ENCODE data around the gene ABCA7.

Gene ABCA7

GRCh38 chr19:1013218-1013617 lies 26.7 kb upstream of the ABCA7 start:
- peaks cover 6 to 49% of the 10 kb centered on the region in 2 donors for H3K36me3 ChIP-seq (ENCODE audit: control insufficient read depth in 1 of 2, insufficient read depth in 2 of 2, low read length in 2 of 2)
- H3K27ac ChIP-seq (ENCODE audit: low read length): no peak overlapping the region
- no peaks in the 10 kb centered on the region for H3K27me3 ChIP-seq (ENCODE audit: low read depth, low read length)
- no peaks in the 10 kb centered on the region for H3K9me3 ChIP-seq (ENCODE audit: control insufficient read depth in 1 of 2, low read length in 2 of 2)
- H3K4me3 ChIP-seq (ENCODE audit: low read depth in 1 of 2, low read length in 2 of 2): no peak overlapping the region
- H3K4me1 ChIP-seq (ENCODE audit: control insufficient read depth in 1 of 2, insufficient read depth in 2 of 2, low read length in 2 of 2): peaks cover 10 to 40% of the 10 kb centered on the region in 2 donors

- H3K4me1 ChIP-seq (ENCODE audit: control insufficient read depth in 1 of 2, insufficient read depth in 2 of 2, low read length in 2 of 2): peaks cover 11 to 52% of the 10 kb centered on the region in 2 donors
- H3K36me3 ChIP-seq (ENCODE audit: control insufficient read depth in 1 of 2, insufficient read depth in 2 of 2, low read length in 2 of 2): peaks cover 6 to 46% of the 10 kb centered on the region in 2 donors
Measured at GRCh38 chr19:1014161-1015060, 25.5 kb upstream of the ABCA7 start.

GRCh38 chr19:1015061-1015781 lies 24.7 kb upstream of the ABCA7 start:
- peaks cover 6 to 39% of the 10 kb centered on the region in 2 donors for H3K36me3 ChIP-seq (ENCODE audit: control insufficient read depth in 1 of 2, insufficient read depth in 2 of 2, low read length in 2 of 2)
- H3K27me3 ChIP-seq (ENCODE audit: low read depth, low read length): no peaks in the 10 kb centered on the region
- no peaks in the 10 kb centered on the region for H3K9me3 ChIP-seq (ENCODE audit: control insufficient read depth in 1 of 2, low read length in 2 of 2)
- H3K4me1 ChIP-seq (ENCODE audit: control insufficient read depth in 1 of 2, insufficient read depth in 2 of 2, low read length in 2 of 2): peaks cover 11 to 54% of the 10 kb centered on the region in 2 donors
- H3K4me3 ChIP-seq (ENCODE audit: low read depth in 1 of 2, low read length in 2 of 2): no peak overlapping the region
- no peak overlapping the region for H3K27ac ChIP-seq (ENCODE audit: low read length)

More at GRCh38 chr19:1014161-1015060, 25.5 kb upstream of the ABCA7 start:
- H3K27ac ChIP-seq (ENCODE audit: low read length): no peak overlapping the region
- H3K9me3 ChIP-seq (ENCODE audit: control insufficient read depth in 1 of 2, low read length in 2 of 2): no peaks in the 10 kb centered on the region
- no peak overlapping the region for H3K4me3 ChIP-seq (ENCODE audit: low read depth in 1 of 2, low read length in 2 of 2)
- H3K27me3 ChIP-seq (ENCODE audit: low read depth, low read length): no peaks in the 10 kb centered on the region

GRCh38 chr19:1015782-1016646 lies 23.9 kb upstream of the ABCA7 start:
- Histone ChIP-seq H3K36me3 (ENCODE audit: control insufficient read depth in 1 of 2, insufficient read depth in 2 of 2, low read length in 2 of 2) (peaks cover 6 to 32% of the 10 kb centered on the region in 2 donors), H3K4me1 (ENCODE audit: control insufficient read depth in 1 of 2, insufficient read depth in 2 of 2, low read length in 2 of 2) (peaks cover 11 to 51% of the 10 kb centered on the region in 2 donors), H3K27me3 (ENCODE audit: low read depth, low read length) (no peaks in the 10 kb centered on the region), H3K4me3 (ENCODE audit: low read depth in 1 of 2, low read length in 2 of 2) (peak overlapping the region in 1 of 2 donors; percentile 17), H3K27ac (ENCODE audit: low read length) (no peak overlapping the region), H3K9me3 (ENCODE audit: control insufficient read depth in 1 of 2, low read length in 2 of 2) (no peaks in the 10 kb centered on the region)

GRCh38 chr19:1016647-1017114 lies 23.2 kb upstream of the ABCA7 start:
- Histone ChIP-seq H3K27ac (ENCODE audit: low read length) (no peak overlapping the region), H3K9me3 (ENCODE audit: control insufficient read depth in 1 of 2, low read length in 2 of 2) (no peaks in the 10 kb centered on the region), H3K36me3 (ENCODE audit: control insufficient read depth in 1 of 2, insufficient read depth in 2 of 2, low read length in 2 of 2) (peaks cover 6 to 26% of the 10 kb centered on the region in 2 donors), H3K27me3 (ENCODE audit: low read depth, low read length) (no peaks in the 10 kb centered on the region), H3K4me3 (ENCODE audit: low read depth in 1 of 2, low read length in 2 of 2) (peak overlapping the region in 1 of 2 donors; percentile 17), H3K4me1 (ENCODE audit: control insufficient read depth in 1 of 2, insufficient read depth in 2 of 2, low read length in 2 of 2) (peaks cover 11 to 51% of the 10 kb centered on the region in 2 donors)

GRCh38 chr19:1017115-1017905 lies 22.6 kb upstream of the ABCA7 start:
- Histone ChIP-seq H3K27ac (ENCODE audit: low read length) (no peak overlapping the region), H3K27me3 (ENCODE audit: low read depth, low read length) (no peaks in the 10 kb centered on the region), H3K9me3 (ENCODE audit: control insufficient read depth in 1 of 2, low read length in 2 of 2) (no peaks in the 10 kb centered on the region), H3K36me3 (ENCODE audit: control insufficient read depth in 1 of 2, insufficient read depth in 2 of 2, low read length in 2 of 2) (peaks cover 6 to 19% of the 10 kb centered on the region in 2 donors), H3K4me1 (ENCODE audit: control insufficient read depth in 1 of 2, insufficient read depth in 2 of 2, low read length in 2 of 2) (peaks cover 11 to 51% of the 10 kb centered on the region in 2 donors), H3K4me3 (ENCODE audit: low read depth in 1 of 2, low read length in 2 of 2) (peak overlapping the region in 1 of 2 donors; percentile 17)

GRCh38 chr19:1017906-1018305 lies 22.0 kb upstream of the ABCA7 start:
- Histone ChIP-seq H3K27ac (ENCODE audit: low read length) (no peak overlapping the region), H3K36me3 (ENCODE audit: control insufficient read depth in 1 of 2, insufficient read depth in 2 of 2, low read length in 2 of 2) (peaks cover 5 to 14% of the 10 kb centered on the region in 2 donors)

GRCh38 chr19:1018393-1018792 lies 21.5 kb upstream of the ABCA7 start:
- Histone ChIP-seq H3K4me3 (ENCODE audit: low read depth in 1 of 2, low read length in 2 of 2) (no peak overlapping the region), H3K9me3 (ENCODE audit: control insufficient read depth in 1 of 2, low read length in 2 of 2) (no peaks in the 10 kb centered on the region), H3K36me3 (ENCODE audit: control insufficient read depth in 1 of 2, insufficient read depth in 2 of 2, low read length in 2 of 2) (peaks cover under 1 to 9% of the 10 kb centered on the region in 2 donors), H3K27me3 (ENCODE audit: low read depth, low read length) (no peaks in the 10 kb centered on the region), H3K27ac (ENCODE audit: low read length) (no peak overlapping the region), H3K4me1 (ENCODE audit: control insufficient read depth in 1 of 2, insufficient read depth in 2 of 2, low read length in 2 of 2) (peaks cover 11 to 55% of the 10 kb centered on the region in 2 donors)

More at GRCh38 chr19:1017906-1018305, 22.0 kb upstream of the ABCA7 start:
- no peaks in the 10 kb centered on the region for H3K9me3 ChIP-seq (ENCODE audit: control insufficient read depth in 1 of 2, low read length in 2 of 2)
- no peak overlapping the region for H3K4me3 ChIP-seq (ENCODE audit: low read depth in 1 of 2, low read length in 2 of 2)
- peaks cover 11 to 55% of the 10 kb centered on the region in 2 donors for H3K4me1 ChIP-seq (ENCODE audit: control insufficient read depth in 1 of 2, insufficient read depth in 2 of 2, low read length in 2 of 2)
- H3K27me3 ChIP-seq (ENCODE audit: low read depth, low read length): no peaks in the 10 kb centered on the region

GRCh38 chr19:1018932-1019615 lies 20.8 kb upstream of the ABCA7 start:
- peaks cover 11 to 55% of the 10 kb centered on the region in 2 donors for H3K4me1 ChIP-seq (ENCODE audit: control insufficient read depth in 1 of 2, insufficient read depth in 2 of 2, low read length in 2 of 2)
- H3K27me3 ChIP-seq (ENCODE audit: low read depth, low read length): no peaks in the 10 kb centered on the region
- H3K9me3 ChIP-seq (ENCODE audit: control insufficient read depth in 1 of 2, low read length in 2 of 2): no peaks in the 10 kb centered on the region
- H3K36me3 ChIP-seq (ENCODE audit: control insufficient read depth in 1 of 2, insufficient read depth in 2 of 2, low read length in 2 of 2): peaks cover 0 to 2% of the 10 kb centered on the region in 2 donors
- peak overlapping the region; percentile 83 to 94 for H3K4me3 ChIP-seq (ENCODE audit: low read depth in 1 of 2, low read length in 2 of 2)
- H3K27ac ChIP-seq (ENCODE audit: low read length): no peak overlapping the region

- no peaks in the 10 kb centered on the region for H3K9me3 ChIP-seq (ENCODE audit: control insufficient read depth in 1 of 2, low read length in 2 of 2)
- peaks cover 11 to 55% of the 10 kb centered on the region in 2 donors for H3K4me1 ChIP-seq (ENCODE audit: control insufficient read depth in 1 of 2, insufficient read depth in 2 of 2, low read length in 2 of 2)
- H3K27ac ChIP-seq (ENCODE audit: low read length): no peak overlapping the region
- H3K36me3 ChIP-seq (ENCODE audit: control insufficient read depth in 1 of 2, insufficient read depth in 2 of 2, low read length in 2 of 2): no peaks in the 10 kb centered on the region
- H3K4me3 ChIP-seq (ENCODE audit: low read depth in 1 of 2, low read length in 2 of 2): peak overlapping the region; percentile 83 to 94
- no peaks in the 10 kb centered on the region for H3K27me3 ChIP-seq (ENCODE audit: low read depth, low read length)
Measured at GRCh38 chr19:1019616-1019961, 20.3 kb upstream of the ABCA7 start.
